Thyroid gland (tissue), 4 donors: ENCODE data around the gene PRKCA.

ENCODE experiments used
- POLR2A ChIP-seq, 2 donors: fragments of 450-650 bp; IDR thresholded peaks; one replicate each; pipeline ENCODE4 v1.6.1; 2017; ENCODE audit warnings: antibody characterized with exemption in 2 of 2, mild to moderate bottlenecking in 2 of 2, moderate library complexity in 1 of 2
- TF ChIP-seq, protein P1 (sequence below), 6 experiments: fragments of 200-600 bp in 3 of 6; fragments of 450-650 bp in 3 of 6; sonication (generic) in 3 of 6; IDR thresholded peaks; one replicate each; pipeline ENCODE4 v1.5.1; 2016 to 2019; ENCODE audit warnings: antibody characterized with exemption in 6 of 6, mild to moderate bottlenecking in 2 of 6, inconsistent platforms in 1 of 6, moderate library complexity in 1 of 6

DNA sequence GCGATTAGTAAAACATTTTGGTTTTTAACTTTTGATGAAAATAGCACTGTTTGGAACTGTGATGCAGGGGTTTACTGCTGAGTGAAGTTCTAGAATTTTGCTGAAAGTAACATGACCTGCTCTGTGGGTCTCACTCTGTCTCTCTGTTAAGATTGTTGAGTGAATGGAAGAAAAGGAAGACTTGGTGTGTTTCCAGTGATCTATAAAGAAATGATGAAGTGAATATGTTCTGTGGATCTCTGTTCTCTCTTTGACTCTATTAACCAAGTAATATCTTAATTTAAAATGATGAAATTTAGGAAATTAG, 148.4 kb downstream of the PRKCA start:
- TF ChIP-seq, protein P1, sequence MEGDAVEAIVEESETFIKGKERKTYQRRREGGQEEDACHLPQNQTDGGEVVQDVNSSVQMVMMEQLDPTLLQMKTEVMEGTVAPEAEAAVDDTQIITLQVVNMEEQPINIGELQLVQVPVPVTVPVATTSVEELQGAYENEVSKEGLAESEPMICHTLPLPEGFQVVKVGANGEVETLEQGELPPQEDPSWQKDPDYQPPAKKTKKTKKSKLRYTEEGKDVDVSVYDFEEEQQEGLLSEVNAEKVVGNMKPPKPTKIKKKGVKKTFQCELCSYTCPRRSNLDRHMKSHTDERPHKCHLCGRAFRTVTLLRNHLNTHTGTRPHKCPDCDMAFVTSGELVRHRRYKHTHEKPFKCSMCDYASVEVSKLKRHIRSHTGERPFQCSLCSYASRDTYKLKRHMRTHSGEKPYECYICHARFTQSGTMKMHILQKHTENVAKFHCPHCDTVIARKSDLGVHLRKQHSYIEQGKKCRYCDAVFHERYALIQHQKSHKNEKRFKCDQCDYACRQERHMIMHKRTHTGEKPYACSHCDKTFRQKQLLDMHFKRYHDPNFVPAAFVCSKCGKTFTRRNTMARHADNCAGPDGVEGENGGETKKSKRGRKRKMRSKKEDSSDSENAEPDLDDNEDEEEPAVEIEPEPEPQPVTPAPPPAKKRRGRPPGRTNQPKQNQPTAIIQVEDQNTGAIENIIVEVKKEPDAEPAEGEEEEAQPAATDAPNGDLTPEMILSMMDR (IDR thresholded peaks at IDR 0.05) = no peak
- TF ChIP-seq POLR2A (IDR thresholded peaks at IDR 0.05) = no peak
